Globus pallidus (tissue), 1 donor: ENCODE data around the gene TPCN2.

Experiments used
- DNase-seq: peaks from one replicate; pipeline ENCODE4 v3.0.0-alpha.2; 2015; ENCODE audit warnings: low spot score

TPCN2 gene

GRCh38 chr11:69150175-69150574, 101.4 kb downstream of the TPCN2 start:
- DNase-seq, result no peak

- no peak for DNase-seq
These were observed 103.1 kb downstream of the TPCN2 start for GRCh38 chr11:69151836-69152235.

DNA sequence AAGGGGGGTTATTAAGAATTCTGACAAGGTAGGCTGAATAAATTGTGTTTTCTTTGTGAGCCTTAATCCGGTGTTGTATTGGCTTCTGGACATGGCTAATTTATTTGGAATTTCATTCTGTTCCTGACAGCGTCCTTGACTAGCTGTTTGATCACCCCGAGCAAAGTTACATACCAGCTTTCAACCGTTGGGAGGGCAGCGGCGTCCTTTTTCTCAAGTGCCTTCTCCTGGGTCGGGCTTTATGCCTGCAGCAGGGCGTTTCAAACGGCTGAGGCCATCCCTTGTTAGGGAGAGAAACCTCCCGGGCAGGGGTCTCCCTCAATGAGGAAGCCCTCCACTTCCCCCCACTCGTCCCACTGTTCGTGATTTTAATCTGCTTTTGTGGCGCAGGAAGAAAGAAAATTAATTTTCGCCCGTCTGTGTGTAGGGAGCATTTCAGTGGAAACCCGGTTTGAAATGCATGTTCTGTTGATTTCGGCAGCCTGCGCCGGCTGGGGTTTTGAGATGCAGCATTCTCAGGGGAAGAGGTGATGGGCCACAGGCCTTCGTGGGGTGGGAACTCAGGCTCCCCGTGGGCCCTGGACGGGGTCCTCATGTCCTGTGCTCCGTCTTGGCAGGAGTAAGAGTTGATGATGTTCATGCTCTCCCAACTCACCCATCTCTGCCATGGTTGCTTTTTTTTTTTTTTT, 104.1 kb downstream of the TPCN2 start:
- DNase-seq, result no peak

DNA sequence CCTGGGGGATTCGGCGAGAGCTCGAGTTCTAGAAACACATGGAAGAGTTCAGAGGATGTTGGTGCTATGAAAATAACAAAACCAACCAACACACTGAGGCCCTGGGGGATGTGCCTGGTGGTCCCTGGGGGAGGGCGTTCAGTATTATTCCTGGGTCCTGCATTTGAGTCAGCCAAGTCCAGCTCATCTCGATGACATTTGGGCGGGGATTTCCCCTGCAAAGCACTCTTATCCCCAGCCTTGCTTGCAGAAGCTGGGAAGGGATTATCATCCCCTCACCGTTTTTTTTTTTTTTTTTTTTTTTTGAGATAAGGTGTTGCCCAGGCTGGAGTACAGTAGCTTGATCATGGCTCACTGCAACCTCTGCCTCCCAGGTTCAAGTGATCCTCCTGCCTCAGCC, 104.9 kb downstream of the TPCN2 start:
- no peak for DNase-seq

- no peak for DNase-seq
These were observed 105.6 kb downstream of the TPCN2 start for GRCh38 chr11:69154211-69154913.

DNA sequence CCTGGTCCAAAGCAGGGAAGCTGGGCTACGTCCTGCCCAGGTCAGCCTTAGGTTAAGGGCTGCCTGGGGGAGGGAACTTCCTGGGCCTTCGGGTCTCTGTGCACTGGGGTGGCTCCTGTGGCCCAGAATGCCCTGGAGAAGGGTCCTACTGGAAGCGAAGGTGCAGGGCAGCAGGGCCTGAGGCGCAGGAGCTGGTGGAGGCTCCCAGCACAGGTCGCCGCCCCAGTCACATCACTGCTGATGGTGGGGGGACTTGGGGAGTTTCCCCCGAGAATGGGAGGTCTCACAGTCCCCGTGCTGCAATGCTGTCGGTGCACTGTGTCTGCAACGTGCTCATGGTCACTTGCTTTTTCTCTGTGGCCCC, 106.2 kb downstream of the TPCN2 start:
- no peak for DNase-seq

DNA sequence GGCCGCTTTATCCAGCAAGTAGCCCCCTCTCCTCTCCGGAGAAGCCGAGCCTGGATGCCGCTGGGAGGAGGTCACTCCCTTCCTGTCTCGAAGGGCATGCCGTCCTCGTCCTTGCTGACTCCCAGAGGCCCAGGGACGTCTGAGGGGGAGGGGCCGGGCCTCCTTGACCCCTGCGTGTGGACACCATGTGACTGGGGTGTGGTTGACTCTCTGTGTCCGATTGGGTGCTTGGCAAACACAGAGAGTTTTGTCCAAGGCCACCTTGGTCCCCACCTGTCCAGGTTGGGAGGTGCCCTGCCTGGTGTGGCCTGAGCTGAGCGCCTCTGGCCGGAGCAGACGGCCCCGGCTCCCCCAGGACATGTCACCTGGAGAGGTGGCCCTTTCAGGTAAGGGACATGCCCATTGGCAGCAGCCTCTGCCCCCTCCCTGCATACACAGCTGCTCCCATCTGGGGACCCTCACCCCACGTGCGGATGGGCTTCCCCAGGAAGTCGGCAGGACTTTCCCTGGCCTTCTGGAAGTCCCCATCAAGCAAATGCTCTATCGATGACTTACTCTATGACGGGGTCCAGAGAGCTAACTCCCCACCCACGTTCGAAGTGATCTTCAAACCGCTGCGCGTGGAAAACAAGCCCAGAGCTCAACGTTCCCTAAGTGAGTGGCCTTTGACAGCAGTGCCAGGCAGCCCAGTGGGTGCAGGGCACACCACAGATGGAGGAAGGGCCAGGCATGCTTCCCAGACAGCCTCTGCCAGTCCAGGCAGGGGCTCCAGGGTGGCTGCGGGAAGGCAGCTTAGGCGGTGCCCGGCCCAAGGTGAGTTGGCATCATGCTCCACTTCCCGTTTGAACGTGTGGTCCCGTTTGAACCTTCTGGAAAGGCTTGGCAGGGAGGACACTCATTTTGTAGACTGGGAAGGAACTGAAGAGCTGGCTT, 106.8 kb downstream of the TPCN2 start, which contains the start of gene SMIM38:
SMIM38 (plus strand) TSS at position 634 of the 933 bp plus-strand sequence. CDS start 1,912 bp downstream, outside the sequence.
- DNase-seq, result peak; percentile 43

DNA sequence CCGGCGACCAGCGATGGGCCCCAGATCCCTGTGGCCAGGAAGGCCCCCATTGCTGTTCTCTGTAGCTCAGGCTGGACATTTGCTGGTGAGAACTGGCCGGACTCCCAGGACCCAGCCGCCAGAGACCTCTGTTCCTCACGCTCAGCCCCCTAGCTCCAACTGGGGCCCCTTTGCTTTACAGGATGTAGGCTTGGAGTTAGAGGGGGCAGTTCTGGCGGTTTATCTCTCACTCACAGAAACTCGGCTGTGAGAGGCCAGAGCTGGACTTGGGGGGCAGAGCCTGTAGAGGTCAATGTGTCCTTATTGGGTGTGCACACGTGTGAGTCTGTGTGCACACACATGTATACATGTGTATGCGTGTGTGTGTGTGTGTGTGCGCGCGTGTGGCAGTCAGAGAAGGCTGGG, 107.5 kb downstream of the TPCN2 start:
- no peak for DNase-seq

GRCh38 chr11:69156673-69157155, 108.0 kb downstream of the TPCN2 start:
- DNase-seq, result no peak

DNA sequence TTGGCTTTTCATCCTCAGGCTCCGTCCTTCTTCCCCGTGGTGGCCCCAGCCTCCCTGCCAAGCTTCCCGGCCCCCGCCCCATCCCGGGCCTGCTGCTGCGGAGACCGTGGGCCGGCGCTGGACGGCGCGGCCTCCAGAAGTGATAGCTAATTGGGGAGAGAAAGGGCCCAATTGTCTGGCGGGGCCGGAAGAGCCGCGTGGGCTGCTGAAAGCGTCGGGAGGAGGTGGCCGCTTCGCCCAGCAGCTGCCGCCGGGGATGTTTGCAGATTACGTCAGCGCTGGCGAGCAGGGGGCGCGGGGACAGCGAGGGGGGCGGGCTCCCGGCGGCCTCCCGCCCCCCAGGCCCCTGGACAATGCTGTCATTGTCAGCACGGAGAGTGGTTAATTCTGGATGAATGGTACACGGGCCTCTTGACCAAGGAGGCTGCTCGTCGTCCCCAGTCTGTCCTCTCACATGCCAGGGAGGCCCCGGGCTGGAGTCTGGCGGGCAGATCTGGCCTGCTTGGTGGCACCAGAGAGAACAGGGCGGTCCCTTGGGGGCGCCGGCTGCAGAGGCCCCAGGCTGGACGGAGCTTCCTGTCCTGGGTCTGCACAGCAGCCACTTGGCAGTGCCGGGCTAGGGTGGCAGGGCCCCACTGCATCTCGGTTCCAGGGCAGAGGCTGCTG, 108.6 kb downstream of the TPCN2 start:
- DNase-seq, result peak; percentile 96

DNA sequence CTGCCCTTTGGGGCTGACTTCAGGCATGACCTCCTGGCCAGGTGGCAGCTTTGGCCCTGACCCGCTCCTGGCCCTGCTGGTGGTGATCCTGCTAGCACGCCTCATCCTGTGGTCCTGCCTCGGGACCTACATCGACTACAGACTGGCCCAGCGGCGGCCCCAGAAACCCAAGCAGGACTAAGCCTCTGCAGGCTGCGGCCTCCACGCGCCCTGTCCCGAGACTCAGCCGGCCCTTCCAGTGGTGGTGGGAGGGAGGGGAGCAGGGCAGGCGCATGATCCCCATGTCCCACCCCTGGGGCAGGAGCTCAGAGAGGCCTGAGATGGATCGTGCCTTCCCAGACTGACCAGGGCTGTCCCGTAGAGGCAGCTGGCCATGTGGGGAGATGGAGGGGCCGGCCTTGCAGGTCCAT, 109.1 kb downstream of the TPCN2 start:
- no peak for DNase-seq

- no peak for DNase-seq
These were observed 109.8 kb downstream of the TPCN2 start for GRCh38 chr11:69158301-69159149.

- no peak for DNase-seq
These were observed 110.6 kb downstream of the TPCN2 start for GRCh38 chr11:69159150-69159852.

DNA sequence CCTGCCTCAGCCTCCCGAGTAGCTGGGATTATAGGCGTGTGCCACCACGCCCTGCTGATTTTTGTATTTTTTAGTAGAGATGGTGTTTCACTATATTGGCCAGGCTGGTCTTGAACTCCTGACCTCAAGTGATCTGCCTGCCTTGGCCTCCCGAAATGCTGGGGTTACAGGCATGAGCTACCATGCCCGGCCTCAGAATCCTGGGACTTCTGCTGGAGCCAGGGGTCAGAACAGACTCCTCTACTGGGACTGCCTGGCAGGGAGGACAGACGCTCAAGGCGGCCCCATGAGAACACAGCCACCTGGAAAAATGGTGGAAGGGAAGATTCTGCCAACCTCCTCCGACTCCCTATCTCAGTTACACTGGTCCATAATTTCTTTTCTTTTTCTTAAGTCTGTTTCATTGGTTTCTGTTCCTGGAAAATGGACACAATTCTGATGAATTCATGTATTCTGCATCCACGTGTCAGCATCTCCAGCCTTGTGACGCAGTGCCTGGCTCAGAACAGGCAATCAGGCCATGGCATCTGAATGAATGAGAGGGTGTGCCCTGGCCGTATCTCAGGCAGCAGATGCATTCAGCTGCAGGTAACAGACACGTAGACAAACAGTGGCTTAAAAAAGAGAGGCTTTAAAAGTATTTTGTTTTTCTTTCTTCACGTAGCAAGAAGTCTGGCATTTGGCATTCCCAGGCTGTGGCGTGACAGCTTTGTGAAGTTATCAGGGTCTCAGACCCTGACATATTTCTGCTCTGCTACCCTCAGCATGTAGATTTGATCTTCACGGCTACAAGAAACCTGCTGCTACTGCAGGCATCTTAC, 111.8 kb downstream of the TPCN2 start:
- no peak for DNase-seq

DNA sequence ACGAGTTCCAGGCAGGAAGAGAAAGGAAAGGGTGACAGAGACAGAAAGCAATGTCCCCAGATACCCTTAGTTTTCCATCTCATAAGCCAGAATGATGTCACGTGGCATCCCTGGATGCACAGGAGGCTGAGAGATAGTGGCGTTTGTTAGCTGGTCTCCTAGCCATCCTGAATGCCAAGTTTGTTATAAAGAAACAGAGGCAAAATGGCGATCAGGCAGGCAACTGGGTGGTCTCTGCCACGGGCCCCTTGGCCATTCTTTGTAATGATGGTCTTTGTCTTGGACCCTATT, 112.3 kb downstream of the TPCN2 start:
- DNase-seq, result no peak

GRCh38 chr11:69162505-69162904, 113.8 kb downstream of the TPCN2 start:
- DNase-seq, result no peak

- DNase-seq, result no peak
These were observed 115.1 kb downstream of the TPCN2 start for GRCh38 chr11:69163842-69164241.

DNA sequence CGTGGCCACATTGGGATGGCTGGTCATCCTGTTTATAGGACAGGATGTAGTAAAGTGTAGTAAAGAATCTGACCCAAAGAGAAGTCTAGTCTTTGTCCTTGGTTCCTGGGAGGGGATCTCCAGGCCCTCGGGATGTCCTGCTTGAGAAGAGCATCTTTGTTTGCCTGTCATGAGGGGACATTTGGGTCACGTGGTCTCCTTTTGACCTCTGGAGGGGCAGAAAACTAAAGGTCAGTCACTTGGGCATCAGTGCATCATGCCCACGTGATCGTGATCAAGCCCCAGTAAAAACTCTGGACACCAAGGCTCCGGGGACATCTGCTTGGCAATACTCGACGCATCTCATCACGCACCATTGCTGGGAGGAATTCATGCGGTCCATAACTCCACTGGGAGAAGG, 116.1 kb downstream of the TPCN2 start:
- DNase-seq, result no peak

DNA sequence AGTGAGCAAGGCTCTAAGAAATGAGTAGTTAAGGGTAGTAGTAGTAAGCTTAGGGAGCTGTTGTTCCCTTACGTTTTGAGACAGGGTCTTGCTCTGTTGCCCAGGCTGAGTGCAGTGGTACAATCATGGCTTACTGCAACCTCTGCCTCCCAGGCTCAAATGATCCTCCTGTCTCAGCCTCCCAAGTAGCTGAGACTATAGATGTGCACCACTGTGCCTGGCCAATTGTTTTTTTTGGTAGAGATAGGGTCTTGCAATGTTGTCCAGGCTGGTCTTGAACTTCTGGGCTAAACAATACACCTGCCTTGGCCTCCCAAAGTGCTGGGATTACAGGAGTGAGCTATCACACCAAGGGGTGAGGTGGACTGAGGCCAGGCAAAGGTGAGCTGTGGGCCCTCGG, 117.0 kb downstream of the TPCN2 start:
- DNase-seq, result no peak
